CD4-positive, alpha-beta T cell (primary cell): Measurements from ENCODE around the gene ABHD5. TPM values are rescaled to one million over a fixed set of nuclear protein-coding genes. Genes with fewer than 3 reads are reported as not detected.

ENCODE experiments used
- ATAC-seq: fragments of 200-7000 bp; cut with Tn5 transposase; one replicate; pipeline ENCODE4 v1.10.0; 2022; ENCODE audit warnings: mild to moderate bottlenecking; ENCODE audit not compliant: poor library complexity
- CTCF ChIA-PET: fragments of 350-600 bp; sonication (Branson Sonifier 250); formaldehyde crosslinking; loops from one replicate; lab custom pipeline; 2021; ENCODE audit warnings: antibody characterized with exemption, inconsistent platforms; lab: Charles Lee
- POLR2A ChIA-PET: fragments of 350-600 bp; sonication (Branson Sonifier 250); formaldehyde crosslinking; loops from one replicate; lab custom pipeline; 2021; ENCODE audit warnings: antibody characterized with exemption, inconsistent platforms; lab: Charles Lee
- DNase-seq, 14 experiments: peaks; one replicate each; pipeline ENCODE4 v3.0.0-alpha.2; 2013 to 2020; ENCODE audit warnings: mixed read lengths in 2 of 14
- H3K27ac ChIP-seq, 2 donors: one replicate each; pipeline versions ENCODE4 v1.5.1 to v1.7.0; 2013; ENCODE audit warnings: low read length in 2 of 2, low read depth in 1 of 2, mild to moderate bottlenecking in 1 of 2
- H3K27me3 ChIP-seq, 2 experiments: 1 replicate in 1 of 2; 2 replicates in 1 of 2; pipeline versions ENCODE4 v1.6.1 to v1.7.0; 2013; ENCODE audit warnings: low read length in 2 of 2, control low read depth in 1 of 2, mild to moderate bottlenecking in 1 of 2, moderate library complexity in 1 of 2; ENCODE audit not compliant: insufficient read depth in 2 of 2, control insufficient read depth in 1 of 2
- H3K36me3 ChIP-seq: one replicate; pipeline ENCODE4 v1.6.1; 2013; ENCODE audit warnings: low read length, control low read depth; ENCODE audit not compliant: insufficient read depth
- H3K4me1 ChIP-seq: one replicate; pipeline ENCODE4 v1.6.1; 2013; ENCODE audit warnings: low read length, control low read depth; ENCODE audit not compliant: insufficient read depth
- H3K4me3 ChIP-seq: one replicate; pipeline ENCODE4 v1.5.1; 2013; ENCODE audit warnings: mild to moderate bottlenecking, low read length, moderate library complexity
- H3K9me3 ChIP-seq, 2 experiments: 1 replicate in 1 of 2; 2 replicates in 1 of 2; pipeline versions ENCODE4 v1.6.1 to v1.7.0; 2013; ENCODE audit warnings: low read length in 2 of 2, mild to moderate bottlenecking in 2 of 2, control low read depth in 1 of 2, moderate library complexity in 1 of 2; ENCODE audit not compliant: control insufficient read depth in 1 of 2, insufficient read depth in 1 of 2
- H3K27ac Mint-ChIP-seq: one replicate; pipeline ENCODE4 v1.8.0; 2020; ENCODE audit warnings: mixed read lengths
- H3K27me3 Mint-ChIP-seq: one replicate; pipeline ENCODE4 v1.8.0; 2021; ENCODE audit warnings: mixed read lengths
- H3K36me3 Mint-ChIP-seq: one replicate; pipeline ENCODE4 v1.8.0; 2021; ENCODE audit warnings: low read depth, mixed read lengths
- H3K4me1 Mint-ChIP-seq: one replicate; pipeline ENCODE4 v1.8.0; 2021; ENCODE audit warnings: low read depth, mixed read lengths
- H3K4me3 Mint-ChIP-seq: one replicate; pipeline ENCODE4 v1.8.0; 2020; ENCODE audit warnings: mild to moderate bottlenecking, mixed read lengths
- H3K9me3 Mint-ChIP-seq: one replicate; pipeline ENCODE4 v1.8.0; 2020; ENCODE audit warnings: mixed read lengths
- CTCF ChIP-seq: fragments of 200-600 bp; IDR thresholded peaks from one replicate; pipeline ENCODE4 v1.8.0; 2022; ENCODE audit warnings: antibody characterized with exemption, mild to moderate bottlenecking
- intact Hi-C, 2 experiments: fragments of 100-400 bp; cut with DNase I in 1 of 2; cut with micrococcal nuclease in 1 of 2; formaldehyde crosslinking; loops; one replicate each; pipeline versions ENCODE4 v1.15.1 to v1.9.0; 2023 to 2025; cut with DNase I, micrococcal nuclease
- total RNA-seq, 174 experiments: library from RNA in 2 of 174; stranded (reverse) in 2 of 174; gene quantifications; one replicate each; pipeline ENCODE4 v1.2.3 and lab custom pipeline; 2021 to 2026

ABHD5 gene
- total RNA-seq, 2 experiments from 2014 or later = 6.4 to 9.3 TPM

GRCh38 chr3:43723121-43723734 lies 32.5 kb downstream of the ABHD5 start:
- H3K4me3 Mint-ChIP-seq = no peak overlapping the region
- Histone ChIP-seq H3K4me1 (no peaks in the 10 kb centered on the region), H3K36me3 (peaks cover 8% of the 10 kb centered on the region), H3K27ac (no peak overlapping the region), H3K4me3 (no peak overlapping the region), H3K27me3 (no peaks in the 10 kb centered on the region), H3K9me3 (no peaks in the 10 kb centered on the region)
- ATAC-seq = no peak
- TF ChIP-seq CTCF = no peak
- no peaks in the 10 kb centered on the region for H3K9me3 Mint-ChIP-seq
- no peak overlapping the region for H3K27ac Mint-ChIP-seq
- intact Hi-C loops = no loop called here
- ChIA-PET CTCF (no interaction called here), POLR2A (no interaction called here)
- DNase-seq = no peak
- no peaks in the 10 kb centered on the region for H3K4me1 Mint-ChIP-seq
- no peaks in the 10 kb centered on the region for H3K27me3 Mint-ChIP-seq
- peaks cover 21% of the 10 kb centered on the region for H3K36me3 Mint-ChIP-seq

GRCh38 chr3:43726521-43726920 lies 35.8 kb downstream of the ABHD5 start:
- no peaks in the 10 kb centered on the region for H3K4me1 Mint-ChIP-seq
- H3K27me3 Mint-ChIP-seq = no peaks in the 10 kb centered on the region
- no peak overlapping the region for H3K4me3 ChIP-seq
- POLR2A ChIA-PET = no interaction called here
- H3K36me3 Mint-ChIP-seq = no peaks in the 10 kb centered on the region
- no peak for DNase-seq
- no peaks in the 10 kb centered on the region for H3K27me3 ChIP-seq
- H3K27ac ChIP-seq = no peak overlapping the region
- CTCF ChIA-PET = no interaction called here
- H3K4me3 Mint-ChIP-seq = no peak overlapping the region
- H3K9me3 Mint-ChIP-seq = no peaks in the 10 kb centered on the region
- H3K4me1 ChIP-seq = no peaks in the 10 kb centered on the region
- intact Hi-C loops = no loop called here
- no peak for ATAC-seq
- no peaks in the 10 kb centered on the region for H3K36me3 ChIP-seq
- no peak for TF ChIP-seq CTCF
- no peaks in the 10 kb centered on the region for H3K9me3 ChIP-seq
- no peak overlapping the region for H3K27ac Mint-ChIP-seq

DNA sequence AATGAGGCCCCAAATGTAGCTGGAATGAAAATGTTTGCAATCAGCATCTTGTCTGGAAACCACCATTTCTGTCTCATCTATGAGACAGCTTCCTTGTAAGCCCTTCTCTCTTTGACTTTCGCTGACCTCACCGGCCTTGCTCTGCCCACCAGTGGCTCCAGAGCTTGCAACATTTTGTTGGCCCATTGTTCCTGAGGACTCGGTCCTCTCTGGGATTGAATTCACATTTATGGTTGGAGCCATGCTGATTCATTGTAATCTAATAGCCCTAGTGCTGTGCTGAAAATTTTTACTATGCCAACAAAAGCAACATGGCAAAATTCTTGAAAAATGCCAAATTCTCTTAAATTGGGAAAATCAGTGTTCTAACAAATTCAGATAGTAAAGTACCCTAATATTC lies 37.2 kb downstream of the ABHD5 start:
- Mint-ChIP-seq H3K36me3 (no peaks in the 10 kb centered on the region), H3K4me3 (no peak overlapping the region), H3K27me3 (no peaks in the 10 kb centered on the region), H3K4me1 (no peaks in the 10 kb centered on the region), H3K27ac (no peak overlapping the region), H3K9me3 (no peaks in the 10 kb centered on the region)
- no peaks in the 10 kb centered on the region for H3K4me1 ChIP-seq
- no peaks in the 10 kb centered on the region for H3K27me3 ChIP-seq
- no peak overlapping the region for H3K4me3 ChIP-seq
- intact Hi-C loops = no loop called here
- POLR2A ChIA-PET = no interaction called here
- H3K9me3 ChIP-seq = no peaks in the 10 kb centered on the region
- no peaks in the 10 kb centered on the region for H3K36me3 ChIP-seq
- no peak for DNase-seq
- no peak for TF ChIP-seq CTCF
- no peak for ATAC-seq
- no peak overlapping the region for H3K27ac ChIP-seq
- CTCF ChIA-PET = no interaction called here
